M059J (cell line): Measurements from ENCODE around the gene IMMP2L. TPM values are rescaled to one million over a fixed set of nuclear protein-coding genes. Genes with fewer than 3 reads are reported as not detected.
"Not testable (repeated sequence)": the region's sequence is repeated elsewhere in the genome, so short reads cannot be mapped to it uniquely, and the experiment has no call there.

Experiments used
- DNase-seq: peaks from one replicate; pipeline ENCODE4 v3.0.0-alpha.2; 2012; ENCODE audit warnings: low read depth
- total RNA-seq: library from RNA; depleted of rRNA; stranded (reverse); fragments of >200 nt; shearing (Covaris generic); gene quantifications from 2 replicates; pipeline ENCODE4 v1.2.3, GENCODE V29; 2014; rRNA removed

The IMMP2L gene
- total RNA-seq: 5.9 and 8.6 TPM in 2 replicates

GRCh38 chr7:111561904-111562732 lies at the start of gene IMMP2L:
Gene IMMP2L (minus strand): TSS chr7:111562492.
- peak; percentile 83 for DNase-seq

GRCh38 chr7:111609483-111610254 lies 47.4 kb upstream of the IMMP2L start:
- not testable (repeated sequence) for DNase-seq

- DNase-seq: no peak
These were observed 45.3 kb upstream of the IMMP2L start for GRCh38 chr7:111607621-111608020.

GRCh38 chr7:111605246-111605645 lies 43.0 kb upstream of the IMMP2L start:
- no peak for DNase-seq

GRCh38 chr7:111600091-111600490 lies 37.8 kb upstream of the IMMP2L start:
- no peak for DNase-seq

- no peak for DNase-seq
These were observed 33.5 kb upstream of the IMMP2L start for GRCh38 chr7:111595780-111596179.

GRCh38 chr7:111594602-111595001 lies 32.3 kb upstream of the IMMP2L start:
- no peak for DNase-seq

- no peak for DNase-seq
These were observed 31.1 kb upstream of the IMMP2L start for GRCh38 chr7:111593343-111593742.

GRCh38 chr7:111588065-111588433 lies 25.8 kb upstream of the IMMP2L start:
- DNase-seq: peak; percentile 72

- DNase-seq: no peak
These were observed 25.2 kb upstream of the IMMP2L start for GRCh38 chr7:111587410-111588064.

GRCh38 chr7:111586711-111587409 lies 24.6 kb upstream of the IMMP2L start:
- DNase-seq: no peak

GRCh38 chr7:111581784-111582488 lies 19.6 kb upstream of the IMMP2L start:
- DNase-seq: not testable (repeated sequence)

GRCh38 chr7:111581207-111581606 lies 18.9 kb upstream of the IMMP2L start:
- not testable (repeated sequence) for DNase-seq

- DNase-seq: no peak
These were observed 16.5 kb upstream of the IMMP2L start for GRCh38 chr7:111578754-111579153.

GRCh38 chr7:111571720-111572119 lies 9.4 kb upstream of the IMMP2L start:
- no peak for DNase-seq

GRCh38 chr7:111568870-111569462 lies 6.7 kb upstream of the IMMP2L start:
- no peak for DNase-seq

GRCh38 chr7:111568419-111568818 lies 6.1 kb upstream of the IMMP2L start:
- no peak for DNase-seq

- DNase-seq: no peak
These were observed 1.8 kb upstream of the IMMP2L start for GRCh38 chr7:111564078-111564477.

GRCh38 chr7:111561654-111561903 lies 713 bp downstream of the IMMP2L start:
- no peak for DNase-seq

GRCh38 chr7:111560773-111561653 lies 1.3 kb downstream of the IMMP2L start:
- peak; percentile 60 for DNase-seq
